HG03139 (cell line): ENCODE data around the gene SERPINB6.
"Not testable (repeated sequence)": the region's sequence is repeated elsewhere in the genome, so short reads cannot be mapped to it uniquely, and the experiment has no call there.

Experiments used
- ATAC-seq: cut with Tn5 transposase; IDR thresholded peaks from one replicate; pipeline ENCODE4 v1.9.1; 2021; ENCODE audit not compliant: unreplicated experiment

Gene SERPINB6

DNA sequence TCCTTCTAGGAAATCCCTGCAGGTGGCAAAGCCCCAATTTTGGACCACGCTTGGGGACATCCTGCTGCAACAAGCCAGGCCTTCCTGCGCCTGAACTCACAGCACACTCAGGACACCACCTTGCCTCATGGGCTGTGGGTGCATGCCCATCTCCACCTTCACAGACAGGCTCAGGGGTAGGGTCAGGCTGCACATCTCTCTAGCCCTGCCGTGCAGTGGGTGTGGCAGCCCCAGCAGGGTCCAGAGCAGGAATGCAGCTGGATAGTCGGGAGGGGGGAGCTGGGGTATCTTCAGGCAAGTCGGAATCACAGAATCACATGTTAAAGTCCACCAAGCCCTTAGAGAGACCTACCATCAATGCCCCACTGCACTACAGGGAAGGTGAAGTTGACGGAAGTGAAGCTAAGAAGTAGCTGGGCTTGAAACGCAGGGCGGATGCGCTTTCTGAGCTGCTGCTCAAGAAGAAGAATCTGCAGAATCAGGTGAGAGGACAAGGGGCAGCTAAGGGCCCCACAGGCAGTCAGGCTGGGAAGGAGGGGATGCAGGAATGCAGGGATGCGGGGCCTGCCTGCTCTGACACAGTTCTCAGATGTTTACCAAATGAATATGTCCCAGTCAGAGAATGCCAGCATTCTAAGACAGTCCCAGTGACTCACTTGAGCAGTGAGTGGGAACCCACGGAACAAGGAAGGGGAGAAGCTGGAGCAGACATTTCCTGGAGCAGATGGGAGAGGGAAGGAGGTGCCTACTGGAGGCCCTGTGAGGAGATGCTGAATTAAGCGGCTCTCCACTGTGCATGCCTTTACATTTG lies 11.3 kb downstream of the SERPINB6 start:
- no peak for ATAC-seq

DNA sequence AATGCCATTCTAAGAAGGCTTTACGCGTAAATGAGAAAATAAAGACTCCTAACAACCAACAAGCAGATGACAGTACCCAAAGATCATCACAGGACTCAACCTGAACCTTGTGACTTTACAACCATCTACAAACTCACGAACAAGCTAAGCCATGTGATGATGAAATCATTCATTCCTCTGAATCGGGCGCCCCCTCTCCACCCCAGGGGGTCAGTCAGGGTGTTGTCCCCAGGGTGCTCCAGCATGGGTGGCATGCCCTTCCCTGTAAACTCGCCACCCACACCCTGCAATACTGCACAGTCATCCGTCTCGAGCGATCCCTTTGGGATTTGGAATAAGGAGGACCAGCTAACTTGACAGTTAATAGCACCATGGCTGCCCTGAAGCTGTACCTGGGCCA lies 12.6 kb downstream of the SERPINB6 start:
- no peak for ATAC-seq

DNA sequence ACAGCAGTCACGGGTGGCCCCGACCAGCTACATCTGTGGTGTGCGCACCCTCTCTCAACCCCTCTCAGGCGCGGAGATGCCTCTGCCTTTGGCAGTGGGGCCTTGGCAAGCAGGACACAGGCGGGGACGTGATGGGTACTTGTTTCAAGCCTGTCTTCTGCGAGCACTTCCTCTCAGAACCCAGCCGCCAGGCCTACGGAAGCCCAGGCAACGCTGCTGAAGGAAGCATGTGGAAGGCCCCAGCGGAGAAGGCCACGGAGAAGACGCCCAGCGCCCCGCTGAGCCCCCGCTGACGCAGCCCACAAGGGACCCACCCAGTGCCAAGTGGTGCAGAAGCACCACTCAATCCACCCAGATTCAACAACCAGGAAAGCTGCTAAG lies 13.0 kb downstream of the SERPINB6 start:
- no peak for ATAC-seq

DNA sequence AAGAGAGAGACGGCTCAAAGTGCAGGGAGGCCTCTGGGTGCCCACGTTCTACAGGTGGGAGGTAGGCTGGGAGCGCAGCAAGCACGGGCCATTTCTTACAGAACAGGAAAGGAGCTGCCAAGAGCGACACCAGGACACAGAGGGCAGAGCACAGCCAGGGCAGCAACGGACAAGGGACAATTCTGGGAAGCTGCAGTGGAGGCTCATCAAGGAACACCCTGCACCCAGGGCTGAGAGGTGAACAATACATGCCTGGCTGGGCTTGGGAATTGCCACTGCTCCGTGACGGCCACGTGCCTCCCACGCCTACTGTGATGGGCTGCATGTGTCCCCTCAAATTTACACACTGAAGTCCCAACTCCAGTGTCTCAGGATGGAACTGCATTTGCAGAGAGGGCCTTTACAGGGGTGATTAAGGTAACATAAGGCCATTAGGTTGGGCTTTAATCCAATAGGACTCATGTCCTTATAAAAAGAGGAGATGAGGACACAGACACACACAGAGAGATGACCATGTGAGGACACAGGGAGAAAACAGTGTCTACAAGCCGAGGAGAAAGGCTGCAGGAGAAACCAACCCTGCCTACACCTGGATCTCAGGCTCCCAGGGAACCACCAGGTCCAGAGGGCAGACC lies 13.6 kb downstream of the SERPINB6 start:
- ATAC-seq, result no peak

DNA sequence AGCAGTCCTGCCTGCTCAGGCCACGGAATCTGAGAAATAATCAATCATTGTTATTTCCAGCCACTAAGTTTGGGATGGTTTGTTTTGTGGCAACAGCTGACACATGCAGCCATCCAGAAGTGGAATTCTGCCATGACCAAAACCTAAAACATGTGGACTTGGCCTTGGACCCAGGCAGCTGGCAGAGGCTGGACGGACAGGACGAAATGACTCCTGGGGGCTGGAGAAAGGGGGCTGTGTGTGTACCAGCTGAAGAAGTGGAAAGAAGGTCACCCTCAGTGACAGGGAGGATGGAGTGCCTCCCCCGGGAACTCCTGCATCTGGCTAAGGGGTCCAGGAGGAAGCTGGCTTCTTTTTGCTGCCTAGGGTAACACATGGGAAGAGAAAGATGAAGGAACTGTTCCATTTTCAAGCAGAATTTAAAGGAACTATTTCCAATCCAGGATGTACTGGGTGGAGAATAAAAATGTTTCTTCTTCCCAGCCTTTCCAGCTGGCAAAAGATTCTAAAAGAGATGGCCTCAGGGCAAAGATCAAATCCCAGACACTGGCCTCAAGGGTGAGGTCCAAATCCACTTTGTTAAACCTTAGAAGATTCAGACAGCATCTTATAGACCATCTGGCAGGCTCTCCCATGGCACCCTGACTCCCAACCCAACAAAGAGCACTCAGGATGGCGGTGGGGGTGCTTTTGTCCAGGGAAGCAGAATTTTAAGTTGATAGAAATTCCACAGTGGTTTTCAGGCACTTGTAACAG lies 14.3 kb downstream of the SERPINB6 start:
- ATAC-seq, result no peak

DNA sequence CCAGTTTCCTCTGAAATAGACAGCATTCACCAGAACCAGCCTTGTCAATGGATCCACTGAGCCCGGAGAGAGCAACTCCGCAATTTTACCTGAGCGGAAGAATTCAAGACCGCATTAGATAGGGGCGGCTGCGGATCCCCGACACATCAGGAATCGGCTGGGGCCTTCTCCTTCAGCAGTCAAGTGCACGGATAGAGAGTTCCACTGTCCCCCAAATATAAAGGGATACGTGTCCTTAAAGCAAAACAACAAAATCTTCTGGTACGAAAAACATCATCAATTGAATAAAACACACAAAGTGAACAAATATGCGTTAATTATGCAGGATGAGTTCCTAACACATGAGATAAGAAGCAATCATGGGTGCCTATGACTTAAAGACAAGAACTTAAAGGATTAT lies 18.3 kb downstream of the SERPINB6 start:
- no peak for ATAC-seq

DNA sequence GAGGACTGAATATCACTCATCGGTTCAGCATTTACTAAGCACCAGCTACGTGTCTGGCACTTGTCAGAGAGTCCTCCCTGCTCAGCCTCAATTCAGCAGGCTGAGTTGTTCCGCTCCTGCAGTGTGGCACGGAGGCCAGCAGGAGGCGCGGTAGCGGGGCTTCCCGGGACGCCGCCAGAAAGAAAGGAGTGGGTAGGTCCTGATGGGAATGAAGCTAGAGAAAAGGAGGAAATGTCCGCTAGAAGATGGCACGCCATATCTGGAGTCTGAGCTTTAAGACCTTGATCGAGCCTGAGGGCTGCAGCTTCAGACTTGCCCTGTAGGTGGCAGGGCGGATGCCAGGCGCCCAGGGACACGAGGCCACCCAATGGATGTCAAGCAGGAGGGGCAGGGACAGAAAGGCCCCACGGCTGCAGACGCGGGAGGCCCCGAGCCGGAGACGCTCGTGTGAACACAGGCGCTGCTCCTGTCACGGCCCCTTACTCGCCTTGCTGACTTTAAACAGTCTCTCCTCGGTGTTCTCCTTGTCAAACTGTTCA lies 18.7 kb downstream of the SERPINB6 start:
- ATAC-seq, result no peak

DNA sequence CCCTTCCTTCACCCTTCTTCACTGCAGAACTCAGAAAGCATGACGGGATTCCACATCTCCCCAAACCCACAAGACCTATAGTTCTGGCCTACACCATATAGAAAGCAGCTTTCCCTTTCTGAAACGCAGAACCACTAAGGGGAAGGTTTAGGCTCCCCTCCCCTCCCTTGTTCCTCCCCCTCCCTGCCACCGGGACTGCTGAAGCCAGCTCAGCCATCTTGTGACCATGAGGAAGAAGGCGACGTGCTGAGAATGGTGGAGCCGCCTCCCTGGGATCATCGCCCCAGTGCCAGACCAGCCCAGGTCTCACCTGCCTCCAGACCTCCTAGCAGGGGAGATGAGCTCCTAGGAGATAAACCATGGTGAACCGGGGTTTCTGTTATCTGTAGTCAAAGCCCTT lies 19.6 kb downstream of the SERPINB6 start:
- ATAC-seq, result no peak

DNA sequence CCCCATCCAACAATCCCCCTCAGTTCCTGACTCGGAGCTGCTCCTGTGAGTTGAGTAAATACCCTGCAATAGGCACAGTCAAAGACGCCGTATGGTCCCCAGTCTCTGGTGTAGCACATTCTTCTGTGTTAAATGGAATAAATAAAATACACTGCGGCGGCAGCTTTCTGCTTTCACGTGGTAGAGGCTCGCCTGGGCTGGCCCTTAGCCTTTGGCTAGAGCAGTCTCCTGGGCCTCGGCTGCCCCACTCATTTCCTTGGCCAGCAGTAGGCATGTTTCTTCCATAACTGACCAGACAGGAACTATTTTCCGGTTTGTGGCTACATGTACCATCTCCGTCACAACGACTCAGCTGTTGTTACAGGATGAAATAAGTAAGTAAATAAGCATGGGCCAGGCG lies 20.7 kb downstream of the SERPINB6 start:
- ATAC-seq, result no peak

DNA sequence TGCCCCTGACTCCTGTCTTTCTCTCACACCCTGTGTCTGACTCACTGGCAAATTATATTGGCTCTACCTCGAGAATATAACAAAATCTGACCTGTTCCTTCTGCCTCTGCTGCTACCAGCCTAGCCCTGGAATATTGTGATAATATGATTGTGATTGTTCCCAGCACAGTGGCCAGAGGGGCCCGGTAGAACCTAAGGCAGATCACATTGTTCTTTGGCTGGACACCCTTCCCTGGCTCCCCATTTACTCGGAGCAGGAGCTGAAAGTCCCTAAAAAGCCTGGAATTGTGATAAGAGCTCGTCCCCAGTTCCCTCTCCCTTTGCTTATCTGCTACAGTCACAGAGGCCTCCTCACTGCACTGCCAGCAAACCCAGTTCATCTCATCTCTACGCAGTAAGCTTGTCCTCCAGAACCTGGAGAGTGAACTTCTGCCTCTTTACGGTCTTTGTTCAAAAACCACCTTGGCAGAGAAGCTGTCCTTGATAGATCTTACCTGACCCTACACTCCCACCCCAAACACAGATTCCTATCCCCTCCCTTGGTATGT lies 21.8 kb downstream of the SERPINB6 start:
- ATAC-seq, result no peak

DNA sequence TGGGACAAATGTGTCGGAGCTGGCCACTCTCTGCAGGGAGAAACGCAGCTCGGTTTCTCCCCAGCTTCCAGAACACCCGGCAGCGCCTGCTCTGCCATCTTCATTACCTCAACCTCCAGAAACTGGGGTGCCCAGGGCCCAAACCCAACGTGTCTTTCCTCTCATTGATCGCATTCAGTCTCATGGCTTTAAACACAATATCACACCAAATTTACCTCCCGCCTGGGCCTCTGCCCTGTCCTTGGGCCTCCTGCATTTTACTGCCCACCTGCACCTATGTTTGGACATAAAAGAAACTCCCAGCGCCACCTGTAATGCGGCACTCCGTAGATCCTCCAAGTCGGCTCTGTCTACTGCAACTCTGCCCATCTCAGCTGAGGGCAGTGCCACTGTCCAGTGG lies 22.2 kb downstream of the SERPINB6 start:
- ATAC-seq, result no peak

DNA sequence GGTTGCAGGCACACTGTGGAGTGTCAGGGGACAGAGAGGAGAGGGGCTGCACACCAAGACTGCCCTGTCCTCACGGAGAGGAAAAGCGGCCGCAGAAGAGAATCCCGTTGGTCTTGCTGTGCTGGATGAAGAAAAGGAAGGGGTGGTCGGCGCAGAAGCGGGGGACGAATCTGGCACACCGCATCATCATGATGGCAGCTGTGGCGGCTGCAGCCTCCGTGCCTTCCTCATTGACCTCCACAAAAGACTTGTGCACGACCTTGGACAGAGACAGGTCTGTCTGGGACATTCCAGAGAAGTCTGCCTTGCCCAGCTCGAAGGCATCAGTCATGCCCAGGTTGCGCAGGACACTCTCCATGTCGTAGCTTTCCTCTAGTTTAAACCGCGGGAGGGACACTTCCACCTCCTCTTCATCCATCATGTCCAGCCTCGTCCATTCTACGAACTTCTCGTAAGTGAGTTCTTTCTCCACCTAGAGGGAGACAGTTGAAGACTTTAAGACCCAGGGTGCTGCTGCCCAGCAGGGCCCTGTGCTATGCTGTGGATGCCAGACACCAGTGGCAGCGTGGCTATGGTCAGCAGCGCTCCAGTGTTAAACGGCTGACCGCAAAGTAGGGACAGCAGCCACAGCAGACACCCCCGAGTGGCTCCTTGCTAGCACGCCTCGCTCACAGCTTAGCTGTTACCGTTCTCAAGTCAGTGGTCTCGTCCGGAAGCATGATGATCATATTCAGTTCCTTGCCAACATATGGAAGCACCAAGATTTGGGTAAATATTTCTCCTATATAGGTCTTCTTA lies 22.9 kb downstream of the SERPINB6 start:
- no peak for ATAC-seq

DNA sequence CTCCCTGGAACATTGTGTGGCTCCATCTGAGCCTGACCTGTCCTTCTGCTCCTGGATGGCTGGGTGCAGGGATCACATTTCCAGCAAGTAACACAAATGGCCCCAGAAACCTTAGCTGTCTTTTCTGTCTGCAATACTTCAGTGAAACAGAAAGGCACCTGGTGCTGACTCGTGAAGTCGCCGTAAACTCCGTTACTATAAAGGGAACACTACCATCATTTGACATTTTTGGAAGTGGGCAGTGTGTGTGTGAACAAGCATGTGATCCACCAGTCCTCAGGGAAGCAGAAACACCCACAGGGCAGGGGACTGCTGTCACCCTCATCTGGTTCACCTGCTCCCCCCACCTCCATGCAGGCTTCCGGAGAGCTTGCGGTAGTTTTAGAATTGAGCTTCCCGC lies 23.9 kb downstream of the SERPINB6 start:
- ATAC-seq, result no peak

DNA sequence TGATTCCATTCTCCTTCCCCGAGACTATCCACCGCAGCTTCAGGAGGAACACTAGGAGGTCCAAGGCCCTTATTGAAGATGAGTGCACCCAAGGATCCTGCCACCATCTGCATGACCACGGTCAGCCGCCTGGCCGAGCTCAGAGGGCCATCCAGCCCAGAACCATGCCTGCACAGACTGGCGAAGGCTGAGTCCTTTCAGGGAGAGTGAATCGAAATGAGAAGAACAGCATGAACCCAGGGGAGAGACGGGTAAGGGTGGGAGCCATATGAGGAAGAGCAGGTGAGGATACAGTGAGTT lies 26.3 kb downstream of the SERPINB6 start:
- no peak for ATAC-seq

DNA sequence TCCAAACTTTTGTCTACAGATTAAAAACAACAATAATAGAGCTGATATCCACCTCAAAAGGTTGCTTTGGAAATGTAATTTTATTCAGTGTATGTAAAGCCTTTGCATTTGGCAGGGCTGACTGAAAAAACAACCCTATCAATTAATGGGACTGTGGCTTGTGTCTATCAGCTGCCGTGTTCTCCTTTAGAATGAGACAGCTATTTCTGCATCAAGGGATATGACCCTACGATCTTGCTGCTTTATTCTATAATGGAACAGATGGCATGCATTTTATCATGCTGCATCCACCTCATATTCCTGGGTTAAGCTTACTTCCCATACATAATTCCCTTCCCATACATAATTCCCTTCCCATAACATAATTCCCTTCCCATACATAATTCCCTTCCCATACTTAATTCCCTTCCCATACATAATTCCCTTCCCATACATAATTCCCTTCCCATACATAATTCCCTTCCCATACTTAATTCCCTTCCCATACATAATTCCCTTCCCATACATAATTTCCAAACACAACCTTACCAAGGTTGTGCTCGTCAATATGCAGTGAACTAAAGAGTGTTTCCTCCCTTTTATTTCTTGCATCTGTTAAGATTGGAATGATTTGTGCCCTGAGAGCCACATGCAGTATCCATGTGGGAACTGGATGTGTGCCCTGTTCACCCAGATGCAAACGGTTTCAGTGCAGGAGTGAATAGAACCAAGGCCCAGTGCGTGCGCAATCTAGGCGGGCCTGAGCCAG lies 26.8 kb downstream of the SERPINB6 start:
- ATAC-seq, result no peak

DNA sequence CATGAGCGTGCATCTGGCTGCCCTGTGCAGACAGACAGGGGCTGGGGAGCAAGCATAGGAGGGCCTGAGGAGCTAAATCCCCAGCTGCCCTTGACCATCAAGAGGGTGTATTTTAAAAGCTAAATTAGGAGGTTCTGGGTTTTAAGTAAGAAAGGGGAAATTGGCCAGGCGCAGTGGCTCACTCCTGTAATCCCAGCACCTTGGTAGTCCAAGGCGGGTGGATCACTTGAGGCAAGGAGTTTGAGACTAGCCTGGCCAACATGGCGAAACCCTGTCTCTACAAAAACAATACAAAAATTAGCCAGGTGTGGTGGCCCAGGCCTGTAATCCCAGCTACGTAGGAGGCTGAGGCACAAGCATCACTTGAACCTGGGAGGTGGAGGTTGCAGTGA lies 27.8 kb downstream of the SERPINB6 start:
- no peak for ATAC-seq

DNA sequence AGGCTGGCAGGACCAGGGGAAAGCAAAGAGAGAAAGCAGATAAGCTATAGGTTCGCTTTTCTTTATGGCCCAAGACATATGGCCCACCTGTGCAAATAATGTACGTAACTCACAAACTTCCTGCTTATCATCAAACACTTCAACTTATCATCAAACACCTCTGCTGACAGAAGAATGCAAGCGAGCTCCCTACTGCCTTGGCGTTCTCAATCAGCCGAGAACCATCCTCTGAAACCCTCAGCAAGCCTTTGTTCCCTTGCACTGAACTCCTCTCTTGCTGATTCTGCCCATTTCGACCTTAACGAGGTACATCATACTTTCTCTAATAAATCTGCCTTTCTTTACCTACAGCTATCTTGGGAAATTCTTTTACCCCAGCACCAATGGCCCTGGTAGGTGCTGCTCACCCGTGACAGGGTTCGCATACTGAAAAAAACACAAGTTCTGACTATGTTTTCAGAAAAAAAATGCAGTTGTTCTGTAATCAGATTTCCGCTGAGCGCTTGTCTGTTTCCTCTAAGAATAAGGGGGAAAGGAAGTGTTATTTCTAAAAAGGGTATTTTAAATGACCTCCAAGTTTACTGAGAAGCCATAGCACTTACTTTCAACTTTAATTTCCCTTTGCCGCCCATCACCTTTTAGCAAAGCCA lies 28.3 kb downstream of the SERPINB6 start:
- no peak for ATAC-seq

DNA sequence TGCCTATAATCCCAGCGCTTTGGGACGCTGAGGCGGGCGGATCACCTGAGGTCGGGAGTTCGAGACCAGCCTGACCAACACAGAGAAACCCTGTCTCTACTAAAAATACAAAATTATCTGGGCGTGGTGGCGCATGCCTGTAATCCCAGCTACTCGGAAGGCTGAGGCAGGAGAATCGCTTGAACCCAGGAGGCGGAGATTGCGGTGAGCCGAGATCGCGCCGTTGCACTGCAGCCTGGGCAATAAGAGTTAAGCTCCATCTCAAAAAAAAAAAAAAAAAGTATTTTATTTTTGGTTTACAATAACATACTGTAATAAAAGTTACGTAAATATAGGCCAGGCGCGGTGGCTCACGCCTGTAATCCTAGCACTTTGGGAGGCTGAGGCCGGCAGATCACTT lies 29.3 kb downstream of the SERPINB6 start:
- not testable (repeated sequence) for ATAC-seq

DNA sequence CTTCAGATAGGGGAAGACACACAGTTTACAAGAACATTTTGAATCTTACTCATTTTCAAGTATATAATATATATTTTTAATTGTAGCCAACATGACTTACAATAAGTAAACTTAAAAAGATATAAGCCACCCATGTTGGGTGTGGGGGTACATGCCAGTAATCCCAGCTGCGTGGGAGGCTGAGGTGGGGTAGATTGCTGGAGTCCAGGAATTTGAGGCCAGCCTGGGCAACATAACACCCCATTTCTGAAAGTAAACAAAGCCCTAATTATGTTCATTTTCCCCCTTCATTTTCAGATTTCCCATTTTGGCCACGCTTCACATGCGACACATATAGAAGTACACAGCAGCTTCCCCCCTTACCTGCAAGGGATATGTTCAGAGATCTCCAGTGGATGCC lies 30.5 kb downstream of the SERPINB6 start:
- no peak for ATAC-seq
